HG03095 (cell line): ENCODE measurements around the gene RPAP2.

Experiments used
- ATAC-seq: cut with Tn5 transposase; IDR thresholded peaks from one replicate; pipeline ENCODE4 v1.9.1; 2021; ENCODE audit warnings: moderate library complexity; ENCODE audit not compliant: unreplicated experiment

Gene RPAP2

GRCh38 chr1:92445865-92446264 lies 147.0 kb downstream of the RPAP2 start:
- ATAC-seq: no peak

GRCh38 chr1:92446546-92446945 lies 147.7 kb downstream of the RPAP2 start:
- ATAC-seq: no peak

DNA sequence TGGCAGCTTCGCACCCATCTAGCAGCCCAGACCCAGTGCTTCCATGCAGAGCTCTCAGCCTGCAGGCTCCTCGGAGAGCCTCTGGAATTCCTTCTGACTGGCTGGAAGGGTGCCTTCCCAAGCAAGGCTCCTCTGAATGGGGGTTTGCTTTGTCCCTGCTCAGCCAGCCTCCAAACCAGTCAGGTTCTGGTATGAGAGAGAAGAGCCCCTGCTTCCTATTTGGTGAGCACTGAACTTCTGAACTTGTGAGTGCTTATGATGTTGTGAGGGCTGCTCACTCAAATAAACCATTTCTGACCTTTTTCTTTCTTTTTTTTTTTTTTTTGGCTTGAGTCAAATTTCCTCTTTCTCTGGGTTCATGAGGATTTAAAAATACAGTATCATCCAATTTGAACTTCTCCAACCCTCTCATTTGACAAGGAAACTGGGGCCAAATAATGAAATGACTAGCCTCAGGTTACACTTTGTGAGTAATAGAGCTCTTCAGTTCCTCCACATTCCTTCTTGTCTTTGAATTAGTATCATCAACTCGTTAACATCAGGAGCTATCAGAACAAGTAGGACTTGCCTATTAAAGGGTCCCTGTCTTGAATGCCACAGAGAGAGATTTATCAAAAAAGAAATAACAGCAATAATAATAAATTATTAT lies 148.3 kb downstream of the RPAP2 start:
- no peak for ATAC-seq

- ATAC-seq: no peak
These were observed 149.1 kb downstream of the RPAP2 start for GRCh38 chr1:92447976-92448375.
